Measurements from ENCODE around the gene GARIN3.

Gene GARIN3

GRCh38 chr5:157182143-157182757 is 16.2 kb upstream of the GARIN3 start:
- DNase-seq (ENCODE audit: extremely low read depth, low read depth) = no peak
- no peak overlapping the region for H3K4me3 ChIP-seq (replicated peaks; ENCODE audit: low read depth, low read length)
- TF ChIP-seq, protein P1, sequence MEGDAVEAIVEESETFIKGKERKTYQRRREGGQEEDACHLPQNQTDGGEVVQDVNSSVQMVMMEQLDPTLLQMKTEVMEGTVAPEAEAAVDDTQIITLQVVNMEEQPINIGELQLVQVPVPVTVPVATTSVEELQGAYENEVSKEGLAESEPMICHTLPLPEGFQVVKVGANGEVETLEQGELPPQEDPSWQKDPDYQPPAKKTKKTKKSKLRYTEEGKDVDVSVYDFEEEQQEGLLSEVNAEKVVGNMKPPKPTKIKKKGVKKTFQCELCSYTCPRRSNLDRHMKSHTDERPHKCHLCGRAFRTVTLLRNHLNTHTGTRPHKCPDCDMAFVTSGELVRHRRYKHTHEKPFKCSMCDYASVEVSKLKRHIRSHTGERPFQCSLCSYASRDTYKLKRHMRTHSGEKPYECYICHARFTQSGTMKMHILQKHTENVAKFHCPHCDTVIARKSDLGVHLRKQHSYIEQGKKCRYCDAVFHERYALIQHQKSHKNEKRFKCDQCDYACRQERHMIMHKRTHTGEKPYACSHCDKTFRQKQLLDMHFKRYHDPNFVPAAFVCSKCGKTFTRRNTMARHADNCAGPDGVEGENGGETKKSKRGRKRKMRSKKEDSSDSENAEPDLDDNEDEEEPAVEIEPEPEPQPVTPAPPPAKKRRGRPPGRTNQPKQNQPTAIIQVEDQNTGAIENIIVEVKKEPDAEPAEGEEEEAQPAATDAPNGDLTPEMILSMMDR (IDR thresholded peaks at IDR 0.05; ENCODE audit: low read depth, low read length, missing control alignments) = no peak

- DNase-seq (ENCODE audit: extremely low read depth, low read depth) = no peak
- TF ChIP-seq, protein P1 (IDR thresholded peaks at IDR 0.05; ENCODE audit: low read depth, low read length, missing control alignments) = no peak
- no peak within 1 kb of the TSS for H3K4me3 ChIP-seq (replicated peaks; ENCODE audit: low read depth, low read length)
Observed at GRCh38 chr5:157180374-157181264, 14.6 kb upstream of the GARIN3 start, which contains the start of gene ITK. Gene ITK, plus strand, starts transcription at chr5:157180840. Its CDS starts 138 bp downstream, at chr5:157180978.

- H3K4me3 ChIP-seq (replicated peaks; ENCODE audit: low read depth, low read length) = no peak overlapping the region
- TF ChIP-seq, protein P1 (IDR thresholded peaks at IDR 0.05; ENCODE audit: low read depth, low read length, missing control alignments) = no peak
- DNase-seq (ENCODE audit: extremely low read depth, low read depth) = no peak
Observed at GRCh38 chr5:157178966-157179365, 12.9 kb upstream of the GARIN3 start.

DNA sequence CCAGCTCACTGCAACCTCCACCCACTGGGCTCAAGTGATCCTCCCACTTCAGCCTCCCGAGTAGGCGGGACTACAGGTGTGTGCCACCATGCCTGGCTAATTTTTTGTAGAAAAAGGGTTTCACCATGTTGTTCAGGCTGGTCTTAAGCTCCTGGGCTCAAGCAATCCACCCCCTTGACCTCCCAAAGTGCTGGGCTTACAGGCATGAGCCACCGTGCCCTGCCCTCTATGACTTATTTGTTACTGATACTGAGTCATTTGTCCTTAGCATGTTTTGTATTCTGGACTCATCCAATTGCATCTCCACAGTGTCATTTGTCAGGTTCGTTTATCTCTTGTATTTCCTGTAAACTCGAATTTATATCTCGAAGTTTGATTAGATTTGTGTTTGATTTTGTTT is 11.9 kb upstream of the GARIN3 start:
- DNase-seq (ENCODE audit: extremely low read depth, low read depth) = no peak
- TF ChIP-seq, protein P1 (IDR thresholded peaks at IDR 0.05; ENCODE audit: low read depth, low read length, missing control alignments) = no peak

GRCh38 chr5:157175071-157175612 is 9.1 kb upstream of the GARIN3 start:
- TF ChIP-seq, protein P1 (IDR thresholded peaks at IDR 0.05; ENCODE audit: low read depth, low read length, missing control alignments) = no peak
- DNase-seq (ENCODE audit: extremely low read depth, low read depth) = no peak
- no peak overlapping the region for H3K4me3 ChIP-seq (replicated peaks; ENCODE audit: low read depth, low read length)

More for the DNA sequence above, 11.9 kb upstream of the GARIN3 start:
- no peak overlapping the region for H3K4me3 ChIP-seq (replicated peaks; ENCODE audit: low read depth, low read length)

DNA sequence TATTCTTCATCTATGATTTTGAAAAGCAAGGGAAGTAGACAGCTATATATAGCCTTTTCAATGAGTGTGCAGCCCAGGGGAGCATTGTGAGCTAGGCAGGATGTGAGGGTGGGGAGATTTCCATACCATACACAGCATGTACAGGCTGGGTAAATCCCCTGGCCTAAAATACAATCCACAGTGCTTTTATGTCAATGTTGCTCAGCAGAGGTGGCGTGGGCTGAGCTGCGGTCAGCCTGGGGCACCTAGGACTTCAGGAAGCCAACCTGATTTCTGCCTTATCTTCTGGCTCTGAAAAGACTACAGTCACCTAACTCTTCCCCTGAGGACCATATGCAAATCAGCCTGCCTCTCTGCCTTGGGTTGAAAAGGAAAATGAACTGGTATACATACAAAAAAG is 6.3 kb upstream of the GARIN3 start:
- DNase-seq (ENCODE audit: extremely low read depth, low read depth) = no peak
- TF ChIP-seq, protein P1 (IDR thresholded peaks at IDR 0.05; ENCODE audit: low read depth, low read length, missing control alignments) = no peak
- no peak overlapping the region for H3K4me3 ChIP-seq (replicated peaks; ENCODE audit: low read depth, low read length)

Data from HFF-Myc (cell line).